ENCODE measurements around the gene SLC5A2. TPM values are rescaled to one million over a fixed set of nuclear protein-coding genes. Genes with fewer than 3 reads are reported as not detected.
A peak's percentile ranks its signal among the peaks of the same experiment; 100 is the strongest.

SLC5A2 gene
- total RNA-seq, 1 donor from 2014 or later = not detected

- Mint-ChIP-seq H3K27me3 (peaks cover 18% of the 10 kb centered on the region), H3K4me3 (peak overlapping the region; percentile 90), H3K27ac (no peak overlapping the region), H3K4me1 (peaks cover 5% of the 10 kb centered on the region), H3K9me3 (no peaks in the 10 kb centered on the region), H3K36me3 (ENCODE audit: low read depth) (peaks cover 5% of the 10 kb centered on the region)
- peak; percentile 91 for DNase-seq
- intact Hi-C loops (cut with micrococcal nuclease) = loop anchor here (1.0 kb wide), 1 partner anchor 11 kb away; no protein-coding TSS in a partner anchor
Measured at GRCh38 chr16:31487720-31488467, 5.0 kb downstream of the SLC5A2 start.

- H3K4me3 Mint-ChIP-seq = peak overlapping the region; percentile 51
- H3K4me1 Mint-ChIP-seq = peaks cover 5% of the 10 kb centered on the region
- no peak for DNase-seq
- H3K27ac Mint-ChIP-seq = no peak overlapping the region
- H3K36me3 Mint-ChIP-seq (ENCODE audit: low read depth) = peaks cover 11% of the 10 kb centered on the region
- no peaks in the 10 kb centered on the region for H3K9me3 Mint-ChIP-seq
- H3K27me3 Mint-ChIP-seq = peaks cover 18% of the 10 kb centered on the region
- intact Hi-C loops (cut with micrococcal nuclease) = no loop called here
Measured at GRCh38 chr16:31488468-31489297, 5.8 kb downstream of the SLC5A2 start.

DNA sequence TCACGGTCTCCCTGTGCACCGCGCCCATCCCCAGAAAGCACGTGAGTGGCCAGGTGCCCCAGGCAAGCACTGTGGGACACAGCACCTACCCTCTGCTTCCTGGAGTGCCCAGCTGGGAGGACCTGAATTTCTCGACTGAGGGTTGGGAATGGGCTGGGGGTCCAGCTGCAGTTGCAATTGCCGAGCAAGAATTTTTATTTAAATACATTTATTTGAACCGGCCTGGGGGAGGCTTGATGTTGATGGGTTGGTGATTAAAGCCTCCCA, 6.3 kb downstream of the SLC5A2 start:
- peak overlapping the region; percentile 51 for H3K4me3 Mint-ChIP-seq
- peaks cover 18% of the 10 kb centered on the region for H3K27me3 Mint-ChIP-seq

DNA sequence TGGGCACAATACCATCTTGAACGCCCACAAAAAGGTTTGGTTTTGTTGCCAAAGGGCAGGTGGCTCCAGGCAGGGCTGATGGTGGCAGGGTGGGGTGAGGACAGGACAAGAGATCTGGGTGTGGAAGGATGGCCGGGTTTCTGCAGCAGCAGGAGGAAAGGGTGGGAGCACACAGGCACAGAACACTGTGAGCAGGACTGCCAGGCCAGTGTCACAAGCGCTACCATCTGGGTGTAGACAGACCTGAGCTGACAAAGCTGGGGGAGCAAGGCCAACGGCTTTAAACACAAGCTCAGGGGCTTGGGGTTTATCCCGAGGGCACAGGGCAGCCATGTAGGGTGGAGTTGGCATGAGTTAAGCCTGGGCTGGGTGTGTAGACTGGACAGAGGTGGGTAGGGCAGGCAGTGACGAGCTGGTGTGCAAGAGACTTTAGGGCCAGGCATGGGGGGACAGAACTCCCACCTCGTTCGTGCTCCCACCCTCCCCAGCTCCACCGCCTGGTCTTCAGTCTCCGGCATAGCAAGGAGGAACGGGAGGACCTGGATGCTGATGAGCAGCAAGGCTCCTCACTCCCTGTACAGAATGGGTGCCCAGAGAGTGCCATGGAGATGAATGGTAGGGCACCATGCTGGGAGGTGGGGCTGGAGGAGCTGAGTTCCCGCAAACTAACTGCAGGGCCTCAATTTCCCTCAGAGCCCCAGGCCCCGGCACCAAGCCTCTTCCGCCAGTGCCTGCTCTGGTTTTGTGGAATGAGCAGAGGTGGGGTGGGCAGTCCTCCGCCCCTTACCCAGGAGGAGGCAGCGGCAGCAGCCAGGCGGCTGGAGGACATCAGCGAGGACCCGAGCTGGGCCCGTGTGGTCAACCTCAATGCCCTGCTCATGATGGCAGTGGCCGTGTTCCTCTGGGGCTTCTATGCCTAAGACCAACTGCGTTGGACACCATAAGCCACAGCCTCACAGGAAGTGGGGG, 7.0 kb downstream of the SLC5A2 start:
- Mint-ChIP-seq H3K9me3 (no peaks in the 10 kb centered on the region), H3K27me3 (peaks cover 16% of the 10 kb centered on the region), H3K4me3 (peak overlapping the region; percentile 23), H3K4me1 (peaks cover 5% of the 10 kb centered on the region), H3K27ac (no peak overlapping the region), H3K36me3 (ENCODE audit: low read depth) (peaks cover 11% of the 10 kb centered on the region)
- no peak for DNase-seq
- intact Hi-C loops (cut with micrococcal nuclease) = no loop called here

More for the DNA sequence above, 6.3 kb downstream of the SLC5A2 start:
- intact Hi-C loops (cut with micrococcal nuclease) = no loop called here
- DNase-seq = no peak
- H3K9me3 Mint-ChIP-seq = no peaks in the 10 kb centered on the region
- H3K27ac Mint-ChIP-seq = no peak overlapping the region
- H3K4me1 Mint-ChIP-seq = peaks cover 5% of the 10 kb centered on the region
- H3K36me3 Mint-ChIP-seq (ENCODE audit: low read depth) = peaks cover 11% of the 10 kb centered on the region

DNA sequence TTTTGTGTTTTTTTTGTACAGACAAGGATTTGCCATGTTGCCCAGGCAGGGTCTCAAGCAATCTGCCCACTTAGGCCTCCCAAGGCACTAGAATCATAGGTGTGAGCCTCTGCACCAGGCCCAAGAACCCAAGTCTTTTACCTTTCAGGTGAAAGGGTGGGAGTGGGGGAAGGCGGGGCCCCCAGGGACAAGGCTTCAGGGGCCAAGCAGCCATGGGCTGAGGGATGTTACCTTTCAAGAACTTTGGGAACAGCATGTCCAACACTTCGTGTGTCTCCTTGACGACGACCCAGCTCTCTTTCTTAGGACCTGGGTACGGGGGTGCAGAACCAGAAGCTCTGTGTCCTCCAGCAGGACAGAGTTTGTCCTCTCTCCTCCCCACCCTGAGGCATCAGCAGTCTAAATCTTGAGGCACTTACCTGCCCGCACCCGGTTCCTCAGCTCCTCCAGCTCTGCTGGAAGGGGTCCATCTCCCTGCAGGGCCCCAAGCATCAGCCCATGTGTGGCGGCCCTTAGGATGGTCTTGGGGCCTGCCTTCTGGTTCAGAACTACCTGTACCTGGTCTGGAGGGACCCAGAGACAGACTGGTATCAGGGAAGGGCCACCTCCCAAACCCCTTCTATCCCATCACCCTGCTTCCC, 9.0 kb downstream of the SLC5A2 start:
- H3K27ac Mint-ChIP-seq = no peak overlapping the region

GRCh38 chr16:31493506-31494125, 10.7 kb downstream of the SLC5A2 start:
- DNase-seq = no peak
- no peaks in the 10 kb centered on the region for H3K9me3 Mint-ChIP-seq
- no peak overlapping the region for H3K4me3 Mint-ChIP-seq
- no peaks in the 10 kb centered on the region for H3K27me3 Mint-ChIP-seq
- intact Hi-C loops (cut with micrococcal nuclease) = no loop called here
- H3K4me1 Mint-ChIP-seq = peaks cover 3% of the 10 kb centered on the region
- H3K27ac Mint-ChIP-seq = no peak overlapping the region
- peaks cover 21% of the 10 kb centered on the region for H3K36me3 Mint-ChIP-seq (ENCODE audit: low read depth)

More for the DNA sequence above, 9.0 kb downstream of the SLC5A2 start:
- no peaks in the 10 kb centered on the region for H3K9me3 Mint-ChIP-seq
- no peak overlapping the region for H3K4me3 Mint-ChIP-seq
- H3K36me3 Mint-ChIP-seq (ENCODE audit: low read depth) = peaks cover 13% of the 10 kb centered on the region
- intact Hi-C loops (cut with micrococcal nuclease) = no loop called here
- H3K4me1 Mint-ChIP-seq = peaks cover 5% of the 10 kb centered on the region
- DNase-seq = no peak
- H3K27me3 Mint-ChIP-seq = peaks cover 2% of the 10 kb centered on the region

- H3K27ac Mint-ChIP-seq = no peak overlapping the region
- DNase-seq = no peak
- no peaks in the 10 kb centered on the region for H3K27me3 Mint-ChIP-seq
- H3K4me3 Mint-ChIP-seq = no peak overlapping the region
- peaks cover 23% of the 10 kb centered on the region for H3K36me3 Mint-ChIP-seq (ENCODE audit: low read depth)
- intact Hi-C loops (cut with micrococcal nuclease) = no loop called here
- no peaks in the 10 kb centered on the region for H3K4me1 Mint-ChIP-seq
- no peaks in the 10 kb centered on the region for H3K9me3 Mint-ChIP-seq
Measured at GRCh38 chr16:31496670-31497069, 13.7 kb downstream of the SLC5A2 start.

GRCh38 chr16:31498493-31498892, 15.6 kb downstream of the SLC5A2 start:
- no peak overlapping the region for H3K27ac Mint-ChIP-seq
- no peak for DNase-seq
- H3K4me1 Mint-ChIP-seq = no peaks in the 10 kb centered on the region
- intact Hi-C loops (cut with micrococcal nuclease) = no loop called here
- no peaks in the 10 kb centered on the region for H3K27me3 Mint-ChIP-seq
- H3K36me3 Mint-ChIP-seq (ENCODE audit: low read depth) = peaks cover 14% of the 10 kb centered on the region
- no peaks in the 10 kb centered on the region for H3K9me3 Mint-ChIP-seq
- no peak overlapping the region for H3K4me3 Mint-ChIP-seq

DNA sequence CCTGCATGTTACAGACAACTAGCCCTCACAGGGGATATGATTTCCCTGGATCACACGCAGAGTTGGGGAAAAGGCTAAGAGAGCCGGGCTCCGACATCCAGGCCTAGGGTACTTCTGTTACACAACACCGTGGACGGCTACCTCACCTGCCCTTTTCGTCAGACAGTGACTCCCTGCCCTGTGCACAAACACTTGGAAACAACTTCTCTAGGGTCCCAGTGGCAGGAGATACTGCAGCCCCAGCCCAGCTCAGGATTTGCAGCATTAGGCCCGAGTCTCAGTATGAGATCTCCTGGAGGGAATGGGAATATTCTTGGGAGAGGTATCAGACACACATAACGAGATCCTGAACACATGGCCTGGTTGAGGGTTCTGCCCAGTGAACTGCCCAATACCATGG, 17.0 kb downstream of the SLC5A2 start:
- Mint-ChIP-seq H3K9me3 (no peaks in the 10 kb centered on the region), H3K4me3 (no peak overlapping the region), H3K27me3 (no peaks in the 10 kb centered on the region), H3K4me1 (peaks cover 7% of the 10 kb centered on the region), H3K36me3 (ENCODE audit: low read depth) (peaks cover 17% of the 10 kb centered on the region), H3K27ac (no peak overlapping the region)
- DNase-seq = no peak
- intact Hi-C loops (cut with micrococcal nuclease) = no loop called here

- intact Hi-C loops (cut with micrococcal nuclease) = no loop called here
- Mint-ChIP-seq H3K4me3 (no peak overlapping the region), H3K36me3 (ENCODE audit: low read depth) (peaks cover 24% of the 10 kb centered on the region), H3K27me3 (no peaks in the 10 kb centered on the region), H3K4me1 (peaks cover 20% of the 10 kb centered on the region), H3K9me3 (no peaks in the 10 kb centered on the region), H3K27ac (no peak overlapping the region)
- no peak for DNase-seq
Measured at GRCh38 chr16:31501226-31501965, 18.5 kb downstream of the SLC5A2 start.

DNA sequence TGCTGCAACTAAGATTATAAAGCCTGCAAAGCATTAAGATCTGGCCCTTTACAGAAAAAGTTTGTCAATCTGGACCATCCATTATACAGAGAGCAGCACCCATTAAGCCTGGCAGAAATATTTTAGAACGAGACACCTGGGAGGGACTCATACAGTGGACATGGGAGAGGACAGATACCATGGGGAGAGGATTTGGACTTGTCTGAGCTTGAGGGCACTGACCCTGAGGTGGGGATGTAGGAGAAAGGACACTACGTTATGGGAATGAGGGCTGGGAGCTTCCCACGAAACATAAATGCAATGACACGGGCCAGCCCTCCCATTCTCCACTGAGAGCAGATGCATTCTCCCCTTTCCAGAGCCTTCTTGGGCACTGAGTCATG, 19.0 kb downstream of the SLC5A2 start:
- Mint-ChIP-seq H3K27ac (no peak overlapping the region), H3K27me3 (no peaks in the 10 kb centered on the region), H3K4me1 (peaks cover 23% of the 10 kb centered on the region), H3K36me3 (ENCODE audit: low read depth) (peaks cover 24% of the 10 kb centered on the region), H3K9me3 (no peaks in the 10 kb centered on the region), H3K4me3 (no peak overlapping the region)
- DNase-seq = no peak
- intact Hi-C loops (cut with micrococcal nuclease) = no loop called here

- peaks cover 18% of the 10 kb centered on the region for H3K36me3 Mint-ChIP-seq (ENCODE audit: low read depth)
- H3K4me1 Mint-ChIP-seq = peaks cover 29% of the 10 kb centered on the region
- no peak overlapping the region for H3K27ac Mint-ChIP-seq
- no peaks in the 10 kb centered on the region for H3K9me3 Mint-ChIP-seq
- intact Hi-C loops (cut with micrococcal nuclease) = no loop called here
- H3K4me3 Mint-ChIP-seq = no peak overlapping the region
- DNase-seq = no peak
- H3K27me3 Mint-ChIP-seq = no peaks in the 10 kb centered on the region
Measured at GRCh38 chr16:31502981-31503380, 20.1 kb downstream of the SLC5A2 start.

Data from activated CD4-positive, alpha-beta T cell treated with anti-CD3 and anti-CD28 coated beads, Interleukin-2, amount 10 ng/mL, durations not matched to agents 24 days and 14 days (primary cell).